ENCODE results near the gene DTNB.
A peak's percentile ranks its signal among the peaks of the same experiment; 100 is the strongest.
"Not testable (repeated sequence)": the region's sequence is repeated elsewhere in the genome, so short reads cannot be mapped to it uniquely, and the experiment has no call there.

DTNB gene

DNA sequence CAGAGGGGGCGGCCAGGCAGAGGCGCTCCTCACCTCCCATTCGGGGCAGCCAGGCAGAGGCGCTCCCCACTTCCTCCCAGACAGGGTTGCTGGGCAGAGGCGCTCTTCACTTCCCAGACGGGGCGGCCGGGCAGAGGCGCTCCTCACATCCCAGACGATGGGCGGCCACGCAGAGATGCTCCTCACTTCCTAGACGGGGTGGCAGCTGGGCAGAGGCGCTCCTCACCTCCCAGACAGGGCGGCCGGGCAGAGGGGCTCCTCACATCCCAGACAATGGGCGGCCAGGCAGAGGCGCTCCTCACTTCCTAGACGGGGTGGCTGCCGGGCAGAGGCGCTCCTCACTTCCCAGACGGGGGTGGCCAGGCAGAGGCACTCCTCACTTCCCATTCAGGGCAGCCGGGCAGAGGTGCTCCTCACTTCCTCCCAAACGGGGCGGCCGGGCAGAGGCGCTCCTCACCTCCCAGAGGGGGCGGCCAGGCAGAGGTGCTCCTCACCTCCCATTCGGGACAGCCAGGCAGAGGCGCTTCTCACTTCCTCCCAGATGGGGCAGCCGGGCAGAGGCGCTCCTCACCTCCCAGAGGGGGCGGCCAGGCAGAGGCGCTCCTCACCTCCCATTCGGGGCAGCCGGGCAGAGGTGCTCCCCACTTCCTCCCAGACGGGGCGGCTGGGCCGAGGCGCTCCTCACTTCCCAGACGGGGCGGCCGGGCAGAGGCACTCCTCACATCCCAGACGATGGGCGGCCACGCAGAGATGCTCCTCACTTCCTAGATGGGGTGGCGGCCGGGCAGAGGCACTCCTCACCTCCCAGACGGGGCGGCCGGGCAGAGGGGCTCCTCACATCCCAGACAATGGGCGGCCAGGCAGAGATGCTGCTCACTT is 137.7 kb downstream of the DTNB start:
- not testable (repeated sequence) for DNase-seq

GRCh38 chr2:25534937-25535336 is 138.4 kb downstream of the DTNB start:
- not testable (repeated sequence) for DNase-seq

DNA sequence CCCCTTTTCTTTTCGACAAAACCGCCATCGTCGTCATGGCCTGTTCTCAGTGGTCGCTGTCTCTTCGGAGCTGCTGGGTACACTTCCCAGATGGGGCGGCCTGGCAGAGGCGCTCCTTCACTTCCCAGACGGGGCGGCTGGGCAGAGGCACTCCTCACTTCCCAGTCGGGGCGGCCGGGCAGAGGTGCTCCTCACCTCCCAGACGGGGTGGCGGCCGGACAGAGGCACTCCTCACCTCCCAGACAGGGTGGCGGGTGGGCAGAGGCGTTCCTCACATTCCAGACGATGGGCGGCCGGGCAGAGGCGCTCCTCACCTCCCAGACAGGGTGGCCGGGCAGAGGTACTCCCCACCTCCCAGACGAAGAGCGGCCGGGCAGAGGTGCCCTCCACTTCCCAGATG is 138.9 kb downstream of the DTNB start:
- DNase-seq, result no peak

DNA sequence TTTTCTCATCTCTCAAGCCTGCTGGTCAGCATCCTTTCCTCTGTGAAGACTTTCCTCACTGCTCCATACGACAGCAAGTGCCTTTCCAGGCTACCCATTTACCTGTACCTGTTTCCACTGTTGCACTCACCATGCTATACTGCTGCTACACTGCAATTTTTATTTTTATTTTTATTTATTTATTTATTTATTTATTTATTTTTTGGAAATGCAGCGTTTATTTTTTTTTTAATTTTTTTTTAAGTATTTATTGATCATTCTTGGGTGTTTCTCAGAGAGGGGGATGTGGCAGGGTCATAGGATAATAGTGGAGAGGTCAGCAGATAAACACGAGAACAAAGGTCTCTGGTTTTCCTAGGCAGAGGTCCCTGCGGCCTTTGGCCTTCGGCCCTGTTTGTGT is 139.6 kb downstream of the DTNB start:
- not testable (repeated sequence) for DNase-seq

- no peak for DNase-seq
Measured at GRCh38 chr2:25532521-25532920, 140.9 kb downstream of the DTNB start.

DNA sequence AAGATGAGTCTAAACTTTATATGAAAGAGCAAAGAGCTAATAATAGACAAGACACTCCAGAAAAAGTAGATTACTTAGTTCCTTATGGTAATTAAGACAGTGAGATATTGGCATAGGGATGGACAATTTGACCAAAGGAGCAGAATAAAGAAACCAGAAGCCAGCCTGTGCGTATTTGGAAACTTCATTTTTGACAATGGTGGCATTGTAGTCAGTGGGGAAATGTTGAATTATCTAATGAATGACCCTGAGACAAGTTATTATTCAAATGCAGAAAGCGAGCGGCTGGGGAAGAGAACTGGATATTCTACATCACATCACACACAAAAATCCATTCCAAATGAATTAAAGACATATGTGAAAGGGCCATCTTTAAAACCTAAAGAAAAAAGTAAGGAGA is 144.3 kb downstream of the DTNB start:
- DNase-seq, result no peak

DNA sequence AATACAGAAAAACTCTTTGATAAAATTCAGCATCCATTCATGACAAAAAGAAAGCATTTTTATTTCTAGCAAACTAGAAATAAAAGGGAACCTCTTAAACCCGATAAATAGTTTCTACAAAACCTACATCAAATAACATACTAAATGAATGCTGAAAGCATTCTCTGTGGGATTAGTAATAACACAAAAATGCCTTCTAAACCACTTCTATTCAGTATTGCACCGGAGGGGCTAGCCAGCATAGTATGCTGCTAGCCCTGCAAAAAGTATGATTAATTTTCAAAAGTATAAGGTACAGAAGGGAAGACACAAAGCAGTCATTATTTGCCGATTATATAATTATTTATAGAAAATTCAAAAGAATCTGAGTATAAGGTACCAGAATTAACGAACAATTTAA is 145.2 kb downstream of the DTNB start:
- no peak for DNase-seq

- no peak for DNase-seq
Measured at GRCh38 chr2:25524507-25524906, 148.9 kb downstream of the DTNB start.

GRCh38 chr2:25523060-25523459 is 150.3 kb downstream of the DTNB start:
- DNase-seq, result no peak

GRCh38 chr2:25521665-25522387 is 151.6 kb downstream of the DTNB start:
- DNase-seq, result peak; percentile 83

- no peak for DNase-seq
Measured at GRCh38 chr2:25521126-25521525, 152.3 kb downstream of the DTNB start.

DNA sequence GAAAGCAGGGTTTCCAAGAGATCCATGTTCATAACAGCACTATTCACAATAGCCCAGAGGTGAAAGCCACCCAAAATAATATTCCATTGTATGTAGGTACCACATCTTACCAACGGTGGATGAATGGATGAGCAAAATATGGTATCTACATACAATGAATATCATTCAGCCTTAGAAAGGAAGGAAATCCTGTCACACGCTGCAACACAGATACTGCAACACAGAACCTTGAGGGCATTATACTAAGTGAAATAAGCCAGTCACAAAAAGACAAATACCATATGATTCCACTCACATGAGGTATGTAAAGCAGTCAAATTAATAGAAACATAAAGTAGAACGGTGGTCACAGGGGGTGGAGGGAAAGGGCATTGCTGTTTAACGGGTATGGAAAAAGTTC is 155.7 kb downstream of the DTNB start:
- no peak for DNase-seq

DNA sequence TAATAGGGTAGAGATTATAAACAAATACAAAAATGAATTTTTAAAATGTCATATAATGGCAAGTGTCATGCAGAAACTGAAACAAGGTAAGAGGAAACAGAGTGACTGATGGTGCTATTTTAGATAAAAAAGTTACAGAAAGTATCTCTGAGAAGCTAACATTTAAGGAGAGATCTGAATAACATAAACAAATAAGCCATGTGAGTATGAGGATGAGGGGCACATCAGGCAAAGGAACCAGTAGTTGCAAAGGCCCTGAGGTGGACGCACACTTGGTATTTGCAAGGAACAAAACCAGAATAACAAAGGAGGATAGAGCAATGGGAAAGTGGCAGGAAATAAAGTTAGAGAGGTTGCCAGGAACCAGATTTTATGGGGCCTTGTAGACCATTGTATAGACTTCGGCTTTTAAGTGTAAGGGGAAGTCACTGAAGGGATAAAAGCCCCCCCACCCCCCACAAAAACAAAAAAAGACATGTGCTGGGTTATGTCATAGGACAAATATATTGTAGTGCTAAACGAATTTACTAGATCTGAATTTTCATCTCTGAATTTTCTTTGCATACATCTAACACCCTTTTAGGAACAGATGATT is 159.2 kb downstream of the DTNB start:
- no peak for DNase-seq

GRCh38 chr2:25512707-25513106 is 160.7 kb downstream of the DTNB start:
- DNase-seq, result no peak

- no peak for DNase-seq
Measured at GRCh38 chr2:25506226-25506625, 167.2 kb downstream of the DTNB start.

DNA sequence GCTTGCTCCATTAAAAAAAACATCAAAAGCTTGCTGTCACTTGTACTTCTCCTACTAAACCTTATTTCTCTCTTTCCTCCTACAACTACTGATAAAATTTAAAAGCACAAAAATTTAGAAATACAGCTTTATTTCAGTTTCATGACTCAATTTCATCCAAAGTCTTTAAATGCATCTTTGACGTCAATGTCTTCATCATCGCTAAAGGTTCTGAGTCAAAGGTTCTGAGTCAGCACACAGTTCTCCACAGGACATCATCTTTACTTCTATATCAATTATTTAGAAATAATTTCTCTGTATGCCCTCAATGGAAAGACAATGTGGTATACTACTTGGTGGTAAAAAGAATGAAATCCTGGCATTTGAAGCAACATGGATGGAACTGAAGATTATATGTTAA is 167.8 kb downstream of the DTNB start:
- no peak for DNase-seq

DNA sequence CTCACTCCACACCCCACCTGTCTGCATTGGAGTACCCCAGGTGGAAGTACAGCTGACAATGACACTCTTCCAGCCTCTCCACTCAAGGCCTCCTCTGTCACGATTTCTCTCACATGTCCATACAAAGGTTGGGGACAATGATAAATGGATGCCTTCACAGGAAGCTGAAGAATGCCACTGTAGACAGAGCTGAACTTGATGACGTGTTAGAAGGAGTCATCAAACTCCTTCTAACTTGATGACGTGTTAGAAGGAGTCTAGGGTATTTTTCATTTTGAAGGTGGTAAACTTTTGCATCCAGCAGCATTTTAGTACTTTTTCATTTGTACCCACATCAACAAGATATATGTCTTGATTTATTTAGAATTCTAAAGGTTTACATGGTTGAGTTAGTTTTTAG is 168.2 kb downstream of the DTNB start:
- DNase-seq, result no peak

DNA sequence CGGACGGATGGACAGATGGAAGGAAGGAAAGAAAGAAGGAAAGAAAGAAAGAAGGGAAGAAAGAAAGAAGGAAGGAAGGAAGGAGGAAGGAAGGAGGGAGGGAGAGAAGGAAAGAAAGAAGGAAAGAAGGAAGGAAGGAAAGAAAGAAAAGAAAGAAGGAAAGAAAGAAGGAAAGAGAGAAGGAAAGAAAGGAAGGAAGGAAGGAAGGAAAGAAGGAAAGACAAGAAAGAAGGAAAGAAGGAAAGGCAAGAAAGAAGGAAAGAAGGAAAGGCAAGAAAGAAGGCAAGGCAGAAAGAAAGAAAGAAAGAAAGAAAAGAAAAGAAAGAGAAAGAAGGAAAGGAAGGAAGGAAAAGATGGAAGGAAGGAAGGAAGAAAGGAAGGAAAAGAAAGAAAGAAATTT is 169.1 kb downstream of the DTNB start:
- DNase-seq, result no peak

GRCh38 chr2:25499157-25499556 is 174.2 kb downstream of the DTNB start:
- DNase-seq, result no peak

DNA sequence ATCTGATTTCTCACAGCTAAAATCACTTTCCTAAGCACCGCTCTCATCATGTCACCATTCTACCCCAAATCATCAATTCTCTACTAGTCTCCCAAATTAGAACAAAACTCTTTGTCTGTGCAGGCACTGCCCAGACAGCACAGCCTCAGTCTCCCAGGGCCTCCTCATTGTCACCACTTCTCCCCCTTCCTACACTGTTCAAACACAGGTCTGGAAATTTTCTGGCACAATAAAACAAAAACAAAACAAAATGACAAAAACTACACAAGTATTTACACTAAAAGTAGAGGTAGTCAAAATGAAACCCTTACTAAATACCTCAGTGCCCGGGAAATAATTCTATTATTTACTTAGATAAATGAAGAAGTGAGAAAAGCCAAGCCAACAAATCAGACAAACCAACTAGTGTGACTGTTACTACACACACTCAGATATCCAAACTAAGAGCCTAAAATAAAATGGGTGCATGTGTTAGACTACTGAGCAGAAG is 175.4 kb downstream of the DTNB start:
- DNase-seq, result no peak

DNA sequence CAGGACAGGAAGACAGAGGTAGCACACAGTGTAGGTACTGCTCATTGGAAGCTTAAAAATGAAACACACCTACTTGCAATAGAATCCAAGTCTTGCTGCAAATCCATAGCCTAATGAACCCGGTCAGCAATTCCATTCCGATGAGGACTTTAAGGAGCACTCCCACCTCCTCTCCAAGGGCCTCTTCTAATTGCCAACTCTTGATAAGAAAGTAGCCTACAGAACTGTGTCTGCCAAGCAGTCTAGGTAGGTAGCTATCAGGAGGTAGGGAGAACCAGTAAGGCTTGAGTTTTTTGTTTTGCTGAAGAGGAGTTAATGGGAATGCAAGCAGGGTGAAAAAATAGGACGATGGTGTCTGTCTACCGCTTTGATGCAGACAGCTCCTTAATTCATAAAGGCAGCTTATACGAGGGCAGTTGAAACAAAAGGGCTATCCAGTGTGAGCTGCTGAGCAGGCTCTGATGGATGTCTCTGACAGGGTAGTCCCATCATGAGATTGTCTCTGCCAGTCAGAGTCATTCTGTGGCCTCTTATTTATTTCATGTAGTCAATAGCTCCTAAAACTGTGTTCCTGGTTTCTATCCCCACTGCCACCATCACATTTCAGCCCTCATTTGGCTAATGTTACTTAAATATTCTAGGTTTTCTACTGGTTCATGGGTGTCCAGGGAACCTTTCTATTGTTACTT is 176.0 kb downstream of the DTNB start:
- no peak for DNase-seq

GRCh38 chr2:25494616-25495015 is 178.8 kb downstream of the DTNB start:
- no peak for DNase-seq

DNA sequence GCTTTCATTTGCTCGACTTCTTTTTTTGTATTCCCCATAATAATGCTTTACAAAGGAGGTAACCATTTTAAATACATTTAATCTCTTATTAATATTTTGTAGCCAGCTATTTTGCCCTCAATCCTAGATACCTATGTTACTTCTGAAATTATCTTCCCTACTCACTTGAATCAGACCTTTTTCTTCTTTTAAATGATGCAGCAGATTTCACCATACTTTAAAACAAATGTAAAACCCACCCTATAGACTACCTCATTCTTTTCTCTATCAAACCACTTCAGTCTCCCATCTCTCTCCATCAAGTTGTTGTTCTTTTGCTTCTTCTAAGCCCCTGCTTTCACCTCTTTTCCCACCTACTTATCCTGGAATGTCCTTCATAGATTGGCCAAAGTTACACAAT is 180.2 kb downstream of the DTNB start:
- DNase-seq, result no peak

All from NCI-H1694 (cell line).